Activated CD8-positive, alpha-beta T cell treated with anti-CD3 and anti-CD28 coated beads, Interleukin-2, amount 10 ng/mL, durations not matched to agents 7 days and 5 days (primary cell): ENCODE data around the gene LIN7C. TPM values are rescaled to one million over a fixed set of nuclear protein-coding genes. Genes with fewer than 3 reads are reported as not detected.
A peak's percentile ranks its signal among the peaks of the same experiment; 100 is the strongest.

ENCODE experiments used
- ATAC-seq: fragments of 150-1000 bp; cut with Tn5 transposase; one replicate; pipeline ENCODE4 v1.10.0; 2021; ENCODE audit warnings: moderate library complexity
- CTCF ChIA-PET: fragments of 350-600 bp; sonication (Branson Sonifier 250); formaldehyde crosslinking; loops from one replicate; lab custom pipeline; 2021; ENCODE audit warnings: antibody characterized with exemption; lab: Charles Lee
- POLR2A ChIA-PET: fragments of 350-600 bp; sonication (Branson Sonifier 250); formaldehyde crosslinking; loops from one replicate; lab custom pipeline; 2021; ENCODE audit warnings: antibody characterized with exemption; lab: Charles Lee
- DNase-seq: peaks from one replicate; pipeline ENCODE4 v3.0.0-alpha.2; 2020
- H3K27ac Mint-ChIP-seq: one replicate; pipeline ENCODE4 v1.8.0; 2021; ENCODE audit warnings: mild to moderate bottlenecking, mixed read lengths
- H3K27me3 Mint-ChIP-seq: one replicate; pipeline ENCODE4 v1.8.0; 2021; ENCODE audit warnings: low read depth, mixed read lengths
- H3K36me3 Mint-ChIP-seq: one replicate; pipeline ENCODE4 v1.8.0; 2021; ENCODE audit warnings: low read depth, mixed read lengths
- H3K4me1 Mint-ChIP-seq: one replicate; pipeline ENCODE4 v1.8.0; 2021; ENCODE audit warnings: low read depth, mixed read lengths
- H3K4me3 Mint-ChIP-seq: one replicate; pipeline ENCODE4 v1.8.0; 2021; ENCODE audit warnings: mild to moderate bottlenecking, mixed read lengths
- H3K9me3 Mint-ChIP-seq: one replicate; pipeline ENCODE4 v1.8.0; 2022; ENCODE audit warnings: mixed read lengths; ENCODE audit not compliant: insufficient read depth
- total RNA-seq, 2 experiments: library from RNA; stranded (reverse); gene quantifications; one replicate each; pipeline ENCODE4 v1.2.3, GENCODE V29; 2021

Gene LIN7C
- 10 to 100 TPM; 18.9 to 19.0 TPM for total RNA-seq

GRCh38 chr11:27506200-27507182 is at the start of gene LIN7C:
Gene LIN7C (minus strand): TSS chr11:27506769. CDS start chr11:27506752, 17 bp downstream.
- H3K36me3 Mint-ChIP-seq = peaks cover 13% of the 10 kb centered on the region
- CTCF ChIA-PET = interaction anchor here (1.5 to 2.4 kb wide), 3 partner anchors 10 to 21 kb away, joined by 3 to 10 read pairs (median 5); no protein-coding TSS in a partner anchor
- H3K27me3 Mint-ChIP-seq = no peaks in the 10 kb centered on the region
- peak within 1 kb of the TSS; percentile 100 for H3K27ac Mint-ChIP-seq
- peak within 1 kb of the TSS; percentile 100 for H3K4me3 Mint-ChIP-seq
- no peaks in the 10 kb centered on the region for H3K9me3 Mint-ChIP-seq
- peak; percentile 97 for DNase-seq
- ATAC-seq = peak; percentile 96
- H3K4me1 Mint-ChIP-seq = peaks cover 38% of the 10 kb centered on the region
- POLR2A ChIA-PET = interaction anchor here (0.6 to 1.0 kb wide), 3 partner anchors 11 to 601 kb away, joined by 3 to 4 read pairs (median 4); partner anchors contain the start of gene KIF18A

GRCh38 chr11:27555264-27555663 is 48.7 kb upstream of the LIN7C start:
- Mint-ChIP-seq H3K4me1 (no peaks in the 10 kb centered on the region), H3K4me3 (no peak overlapping the region), H3K27me3 (no peaks in the 10 kb centered on the region), H3K9me3 (no peaks in the 10 kb centered on the region), H3K36me3 (no peaks in the 10 kb centered on the region), H3K27ac (no peak overlapping the region)
- POLR2A ChIA-PET = no interaction called here
- no peak for DNase-seq
- no peak for ATAC-seq
- CTCF ChIA-PET = no interaction called here

GRCh38 chr11:27553186-27553585 is 46.6 kb upstream of the LIN7C start:
- ChIA-PET CTCF (no interaction called here), POLR2A (no interaction called here)
- no peak overlapping the region for H3K27ac Mint-ChIP-seq
- no peaks in the 10 kb centered on the region for H3K9me3 Mint-ChIP-seq
- DNase-seq (no peak), ATAC-seq (no peak)
- H3K27me3 Mint-ChIP-seq = no peaks in the 10 kb centered on the region
- no peaks in the 10 kb centered on the region for H3K4me1 Mint-ChIP-seq
- H3K36me3 Mint-ChIP-seq = no peaks in the 10 kb centered on the region
- H3K4me3 Mint-ChIP-seq = no peak overlapping the region

GRCh38 chr11:27552341-27552740 is 45.8 kb upstream of the LIN7C start:
- no peaks in the 10 kb centered on the region for H3K27me3 Mint-ChIP-seq
- POLR2A ChIA-PET = no interaction called here
- no peaks in the 10 kb centered on the region for H3K4me1 Mint-ChIP-seq
- H3K9me3 Mint-ChIP-seq = no peaks in the 10 kb centered on the region
- no peaks in the 10 kb centered on the region for H3K36me3 Mint-ChIP-seq
- DNase-seq (no peak), ATAC-seq (no peak)
- CTCF ChIA-PET = no interaction called here
- H3K4me3 Mint-ChIP-seq = no peak overlapping the region
- no peak overlapping the region for H3K27ac Mint-ChIP-seq

GRCh38 chr11:27551127-27551526 is 44.6 kb upstream of the LIN7C start:
- ATAC-seq (no peak), DNase-seq (no peak)
- Mint-ChIP-seq H3K36me3 (no peaks in the 10 kb centered on the region), H3K4me1 (no peaks in the 10 kb centered on the region), H3K27me3 (no peaks in the 10 kb centered on the region), H3K9me3 (no peaks in the 10 kb centered on the region), H3K4me3 (no peak overlapping the region), H3K27ac (no peak overlapping the region)
- POLR2A ChIA-PET = no interaction called here
- CTCF ChIA-PET = no interaction called here

- POLR2A ChIA-PET = no interaction called here
- ATAC-seq = no peak
- CTCF ChIA-PET = no interaction called here
These were observed 39.4 kb upstream of the LIN7C start for GRCh38 chr11:27545946-27546345.

GRCh38 chr11:27545035-27545434 is 38.5 kb upstream of the LIN7C start:
- ATAC-seq = no peak
- DNase-seq = no peak
- CTCF ChIA-PET = no interaction called here
- Mint-ChIP-seq H3K9me3 (no peaks in the 10 kb centered on the region), H3K4me1 (no peaks in the 10 kb centered on the region), H3K4me3 (no peak overlapping the region), H3K36me3 (no peaks in the 10 kb centered on the region), H3K27ac (no peak overlapping the region), H3K27me3 (no peaks in the 10 kb centered on the region)
- POLR2A ChIA-PET = no interaction called here

More at GRCh38 chr11:27545946-27546345, 39.4 kb upstream of the LIN7C start:
- Mint-ChIP-seq H3K9me3 (no peaks in the 10 kb centered on the region), H3K4me3 (no peak overlapping the region), H3K27me3 (no peaks in the 10 kb centered on the region), H3K27ac (no peak overlapping the region), H3K36me3 (no peaks in the 10 kb centered on the region), H3K4me1 (no peaks in the 10 kb centered on the region)
- no peak for DNase-seq

GRCh38 chr11:27541790-27542189 is 35.2 kb upstream of the LIN7C start:
- no peaks in the 10 kb centered on the region for H3K27me3 Mint-ChIP-seq
- CTCF ChIA-PET = no interaction called here

GRCh38 chr11:27540051-27540450 is 33.5 kb upstream of the LIN7C start:
- POLR2A ChIA-PET = no interaction called here
- ATAC-seq = no peak
- Mint-ChIP-seq H3K9me3 (no peaks in the 10 kb centered on the region), H3K27me3 (no peaks in the 10 kb centered on the region), H3K36me3 (no peaks in the 10 kb centered on the region), H3K4me1 (no peaks in the 10 kb centered on the region), H3K4me3 (no peak overlapping the region), H3K27ac (no peak overlapping the region)
- DNase-seq = no peak
- CTCF ChIA-PET = no interaction called here

More at GRCh38 chr11:27541790-27542189, 35.2 kb upstream of the LIN7C start:
- Mint-ChIP-seq H3K36me3 (no peaks in the 10 kb centered on the region), H3K27ac (no peak overlapping the region), H3K4me3 (no peak overlapping the region), H3K4me1 (no peaks in the 10 kb centered on the region), H3K9me3 (no peaks in the 10 kb centered on the region)
- POLR2A ChIA-PET = no interaction called here
- ATAC-seq (no peak), DNase-seq (no peak)

GRCh38 chr11:27535103-27535502 is 28.5 kb upstream of the LIN7C start:
- ChIA-PET CTCF (interaction anchor here (1.2 kb wide), 1 partner anchor 10 kb away, joined by 3 read pairs; no protein-coding TSS in a partner anchor), POLR2A (no interaction called here)
- no peaks in the 10 kb centered on the region for H3K4me1 Mint-ChIP-seq

GRCh38 chr11:27532652-27533325 is 26.2 kb upstream of the LIN7C start:
- CTCF ChIA-PET = no interaction called here
- DNase-seq = no peak

More at GRCh38 chr11:27535103-27535502, 28.5 kb upstream of the LIN7C start:
- DNase-seq = no peak
- H3K4me3 Mint-ChIP-seq = no peak overlapping the region
- no peaks in the 10 kb centered on the region for H3K27me3 Mint-ChIP-seq
- H3K9me3 Mint-ChIP-seq = no peaks in the 10 kb centered on the region
- ATAC-seq = no peak
- no peaks in the 10 kb centered on the region for H3K36me3 Mint-ChIP-seq
- H3K27ac Mint-ChIP-seq = no peak overlapping the region

GRCh38 chr11:27528712-27529111 is 22.1 kb upstream of the LIN7C start:
- POLR2A ChIA-PET = no interaction called here
- Mint-ChIP-seq H3K27me3 (no peaks in the 10 kb centered on the region), H3K4me1 (no peaks in the 10 kb centered on the region), H3K9me3 (no peaks in the 10 kb centered on the region), H3K36me3 (no peaks in the 10 kb centered on the region), H3K27ac (no peak overlapping the region), H3K4me3 (no peak overlapping the region)
- ATAC-seq (no peak), DNase-seq (no peak)
- CTCF ChIA-PET = no interaction called here

More at GRCh38 chr11:27532652-27533325, 26.2 kb upstream of the LIN7C start:
- Mint-ChIP-seq H3K27me3 (no peaks in the 10 kb centered on the region), H3K4me3 (no peak overlapping the region), H3K27ac (no peak overlapping the region), H3K9me3 (no peaks in the 10 kb centered on the region), H3K36me3 (no peaks in the 10 kb centered on the region), H3K4me1 (no peaks in the 10 kb centered on the region)
- POLR2A ChIA-PET = no interaction called here
- ATAC-seq = no peak
